Stimulated activated CD8-positive, alpha-beta memory T cell treated with anti-CD3 and anti-CD28 coated beads, Interleukin-15, amount 100 ng/mL, for 48 hours (primary cell): ENCODE data around the gene ACSM4.
"Not testable (repeated sequence)": the region's sequence is repeated elsewhere in the genome, so short reads cannot be mapped to it uniquely, and the experiment has no call there.

ENCODE experiments used
- DNase-seq, 2 donors: peaks; one replicate each; pipeline ENCODE4 v3.0.0-alpha.2; 2020; ENCODE audit warnings: low read depth in 2 of 2

The ACSM4 gene

DNA sequence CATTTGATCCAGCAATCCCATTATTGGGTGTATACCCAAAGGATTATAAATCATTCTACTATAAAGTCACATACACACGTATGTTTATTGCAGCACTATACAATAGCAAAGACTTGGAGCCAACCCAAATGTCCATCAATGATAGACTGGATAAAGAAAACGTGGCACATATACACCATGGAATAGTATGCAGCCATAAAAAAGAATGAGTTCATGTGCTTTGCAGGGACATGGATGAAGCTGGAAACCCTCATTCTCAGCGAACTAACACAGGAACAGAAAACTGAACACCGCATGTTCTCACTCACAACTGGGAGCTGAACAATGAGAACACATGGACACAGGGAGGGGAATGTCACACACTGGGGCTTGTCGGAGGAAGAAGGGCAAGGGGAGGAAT is 33.9 kb downstream of the ACSM4 start:
- not testable (repeated sequence) for DNase-seq

DNA sequence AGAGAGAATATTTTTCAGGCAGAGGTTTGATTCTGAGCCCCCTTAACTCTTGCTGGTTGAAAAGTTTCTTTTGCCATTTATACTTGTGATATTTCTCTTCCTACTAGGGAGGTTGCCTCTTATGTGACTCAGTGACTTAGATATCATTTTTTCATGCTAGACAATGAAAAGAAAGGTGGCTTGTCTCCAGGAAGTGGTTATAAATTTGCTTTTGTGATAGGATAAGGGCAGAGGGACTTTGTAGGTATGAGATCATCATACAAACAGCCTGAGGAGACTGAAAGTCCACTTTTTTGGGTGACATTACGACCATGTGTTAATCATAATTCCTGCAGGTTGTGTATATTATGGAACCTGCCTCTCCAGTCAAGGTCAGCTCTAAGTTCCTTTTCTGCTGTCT is 35.8 kb downstream of the ACSM4 start:
- DNase-seq = no peak

DNA sequence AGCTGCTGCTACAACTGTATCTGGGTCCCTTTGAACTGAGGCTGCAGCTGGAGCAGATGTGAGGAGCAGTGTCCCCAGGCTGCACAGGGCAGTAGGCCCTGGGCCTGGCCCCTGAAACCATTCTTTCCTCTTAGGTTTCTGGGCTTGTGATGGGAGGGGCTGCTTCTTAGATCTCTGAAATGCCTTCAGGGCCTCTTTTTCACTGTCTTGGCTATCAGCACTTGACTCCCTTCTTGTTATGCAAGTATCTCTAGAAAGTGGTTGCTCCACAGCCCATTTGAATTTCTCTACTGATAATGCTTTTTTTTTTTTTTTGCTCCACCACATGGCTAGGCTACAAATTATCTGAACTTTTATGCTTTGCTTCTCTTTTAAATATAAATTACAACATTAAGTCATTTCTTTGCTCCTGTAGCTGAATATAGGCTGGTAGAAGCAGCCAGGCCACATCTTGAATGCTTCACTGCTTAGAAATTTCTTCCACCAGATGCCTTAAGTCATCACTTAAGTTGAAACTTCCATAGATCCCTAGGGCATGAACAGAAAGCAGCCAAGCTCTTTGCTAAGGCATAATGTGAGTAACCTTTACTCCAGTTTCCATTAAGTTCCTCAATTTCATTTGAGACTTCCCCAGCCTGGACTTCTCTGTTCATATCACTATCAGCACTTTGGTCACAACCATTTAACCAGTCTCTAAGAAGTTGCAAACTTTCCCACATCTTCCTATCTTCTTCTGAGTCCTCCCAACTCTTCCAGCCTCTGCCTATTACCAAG is 41.1 kb downstream of the ACSM4 start:
- DNase-seq = no peak

DNA sequence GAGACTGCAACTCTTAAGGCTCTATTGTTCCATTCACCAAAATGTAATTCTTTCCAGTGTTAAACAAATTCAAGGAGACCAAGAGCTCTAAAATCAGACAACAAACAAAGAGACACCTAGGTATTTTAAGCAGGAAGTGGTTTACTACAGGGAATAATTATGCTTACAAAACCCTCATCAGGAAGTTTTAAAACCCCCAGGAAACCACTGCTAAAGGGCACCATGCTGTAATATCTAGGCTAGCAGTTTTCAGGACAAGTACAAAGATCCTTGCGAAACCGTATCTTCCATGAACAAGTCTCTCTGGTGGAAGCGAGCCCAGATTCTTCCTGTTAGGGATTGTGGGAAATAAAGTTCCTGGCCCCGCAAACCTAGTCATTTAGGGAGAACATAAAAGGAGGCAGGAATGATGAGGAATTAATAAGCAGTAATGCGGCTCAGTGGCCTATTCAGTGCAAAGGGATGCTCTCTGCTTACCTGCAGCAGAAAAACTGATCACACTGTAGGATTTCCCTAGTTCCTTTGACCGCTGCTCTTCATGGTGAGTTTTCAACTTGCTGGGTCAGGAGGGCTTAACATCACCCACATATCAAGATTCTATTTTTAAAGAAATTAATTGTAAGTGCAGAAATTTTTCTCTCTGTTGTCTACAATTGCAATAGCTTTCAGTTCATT is 42.8 kb downstream of the ACSM4 start:
- no peak for DNase-seq

DNA sequence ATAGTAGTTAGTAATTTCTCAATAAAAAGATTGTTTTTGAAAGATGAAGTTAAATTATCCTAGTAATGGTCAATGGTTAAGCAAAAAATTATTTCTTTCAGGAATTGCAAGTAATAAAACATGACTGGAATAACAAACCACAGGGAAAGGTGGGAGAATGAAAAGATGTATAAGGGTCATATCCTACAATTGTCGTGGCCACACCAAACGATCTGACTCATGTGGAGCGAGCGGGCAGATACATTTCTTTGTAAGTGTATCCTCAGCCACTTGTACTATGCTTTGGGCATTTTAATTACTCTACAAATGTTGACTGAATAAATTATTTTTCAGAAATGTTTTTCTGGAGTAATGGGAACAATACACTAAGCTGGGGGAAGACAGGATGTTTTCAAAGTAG is 45.5 kb downstream of the ACSM4 start:
- no peak for DNase-seq

DNA sequence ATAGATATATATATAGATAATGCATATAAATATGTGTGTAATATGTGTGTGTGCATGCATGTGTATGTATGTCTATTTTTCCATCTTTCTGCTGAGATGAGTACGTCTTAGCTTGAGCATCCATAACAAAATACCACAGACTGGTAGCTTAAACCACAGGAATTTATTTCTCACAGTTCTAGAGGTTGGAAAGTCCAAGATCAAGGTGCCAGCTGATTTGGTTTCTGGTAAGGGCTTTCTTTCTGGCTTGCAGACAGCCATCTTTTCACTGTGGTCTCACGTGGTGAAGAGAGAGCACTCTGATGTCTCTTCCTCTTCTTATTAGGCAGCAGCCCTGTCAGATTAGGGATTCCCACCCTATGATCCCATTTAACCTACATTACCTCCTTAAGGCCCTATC is 47.3 kb downstream of the ACSM4 start:
- no peak for DNase-seq

DNA sequence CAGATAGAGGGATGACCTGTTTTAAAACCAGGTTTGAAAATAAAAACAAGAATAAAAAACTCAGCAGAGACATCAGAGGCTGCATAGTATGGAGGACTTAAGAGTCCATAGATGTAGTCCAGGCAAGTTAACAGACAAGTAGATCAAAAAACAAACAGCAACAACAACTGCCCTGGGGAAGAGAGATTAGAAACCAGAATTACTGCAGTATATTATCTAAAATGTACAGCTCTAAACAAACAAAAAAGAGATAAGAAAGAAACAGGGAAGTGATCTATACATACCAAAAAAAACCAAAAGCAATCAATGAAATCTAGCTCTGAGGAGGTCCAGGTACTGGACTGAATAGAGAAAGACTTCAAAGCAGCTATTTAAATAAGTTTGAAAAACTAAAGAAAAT is 48.8 kb downstream of the ACSM4 start:
- no peak for DNase-seq

DNA sequence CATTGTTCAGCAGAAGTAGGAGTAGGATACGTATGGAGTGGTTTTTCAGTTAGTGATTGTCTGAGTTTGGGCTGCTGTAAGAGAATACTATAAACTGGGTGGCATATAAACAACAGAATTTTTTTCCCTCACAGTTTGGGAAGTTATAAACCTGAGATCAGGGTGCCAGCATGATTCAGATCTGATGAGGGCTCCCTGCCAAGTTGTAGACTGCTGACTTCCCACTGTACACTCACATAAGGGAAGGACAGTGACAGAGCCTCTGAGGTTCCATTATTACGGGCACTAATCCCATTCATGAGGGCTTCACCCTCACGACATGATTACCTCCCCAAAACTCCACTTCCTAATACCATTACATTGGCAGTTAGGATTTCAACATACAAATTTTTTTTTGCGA is 50.7 kb downstream of the ACSM4 start:
- no peak for DNase-seq

DNA sequence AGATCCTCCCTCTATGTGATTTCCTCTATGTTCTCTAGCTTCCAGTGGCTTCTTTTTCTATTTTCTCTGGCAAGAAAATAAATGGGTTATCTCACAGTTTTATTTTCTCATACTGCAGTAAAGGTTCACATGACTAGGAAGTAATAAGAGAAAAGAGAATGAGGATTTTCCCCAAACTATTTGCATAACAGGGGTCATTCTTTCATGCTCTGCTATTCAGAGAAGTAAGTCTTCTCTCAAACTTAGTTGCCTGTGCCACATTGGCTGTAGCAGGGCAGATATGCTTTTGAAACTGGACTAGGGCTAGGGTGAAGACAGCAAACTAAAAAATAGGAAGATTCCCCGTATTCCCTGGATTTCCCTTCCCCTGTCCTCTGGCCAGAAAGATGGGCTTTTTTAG is 57.4 kb downstream of the ACSM4 start:
- DNase-seq = no peak

DNA sequence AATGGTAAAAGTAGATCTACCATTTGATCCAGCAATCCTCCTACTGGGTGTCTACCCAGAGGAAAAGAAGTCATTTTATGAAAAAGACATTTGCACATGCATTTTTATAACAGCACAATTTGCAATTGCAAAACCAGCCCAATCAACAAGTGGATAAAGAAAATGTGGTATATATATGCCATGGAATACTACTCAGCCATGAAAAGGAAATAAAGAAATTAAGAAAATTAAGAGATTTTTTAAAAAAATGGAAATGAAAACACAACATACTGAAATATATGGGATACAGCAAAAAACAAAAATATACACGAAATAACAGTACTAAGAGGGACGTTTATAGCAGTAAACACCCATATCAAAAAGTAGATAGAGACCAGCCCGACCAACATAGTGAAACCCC is 58.9 kb downstream of the ACSM4 start:
- DNase-seq = no peak

DNA sequence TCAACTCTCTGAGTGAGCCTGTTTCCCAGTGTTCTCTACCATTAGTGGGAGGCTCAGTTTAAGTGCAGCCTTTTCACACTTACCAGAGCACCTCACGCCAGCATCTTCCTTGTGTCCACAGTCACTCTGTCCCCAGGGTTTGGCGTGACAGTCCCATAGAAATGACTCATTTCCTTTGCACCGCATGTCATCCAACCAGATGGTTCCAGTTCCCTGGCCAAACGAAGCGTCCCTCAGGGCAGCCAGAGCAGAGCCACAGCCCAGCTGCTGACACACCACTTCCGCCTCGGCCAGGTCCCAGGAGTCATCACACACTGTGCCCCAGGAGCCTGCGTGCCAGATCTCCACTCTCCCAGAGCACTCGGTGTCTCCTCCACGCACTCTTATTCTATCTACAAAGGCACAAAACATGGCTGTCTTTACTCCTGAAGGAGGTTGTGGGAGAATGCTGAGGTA is 65.4 kb downstream of the ACSM4 start:
- no peak for DNase-seq

DNA sequence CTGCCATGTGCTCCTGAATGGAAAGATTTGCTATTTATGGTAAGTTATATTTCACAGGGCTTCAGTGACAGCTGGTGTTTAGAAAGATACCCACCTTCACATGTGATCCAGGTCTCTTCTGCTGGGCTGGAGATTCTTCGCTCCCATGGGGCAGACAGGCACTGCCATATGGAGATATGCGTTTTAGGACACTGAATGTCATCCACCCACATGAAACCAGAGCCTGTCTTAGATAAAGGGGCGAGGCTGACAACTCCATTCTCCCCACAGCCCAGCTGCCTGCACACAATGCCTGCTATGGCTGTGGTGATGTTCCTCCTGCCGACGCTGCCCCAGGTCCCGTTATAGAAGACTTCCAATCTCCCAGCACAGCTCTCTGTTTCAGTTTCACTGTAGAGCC is 69.4 kb downstream of the ACSM4 start:
- DNase-seq = no peak

DNA sequence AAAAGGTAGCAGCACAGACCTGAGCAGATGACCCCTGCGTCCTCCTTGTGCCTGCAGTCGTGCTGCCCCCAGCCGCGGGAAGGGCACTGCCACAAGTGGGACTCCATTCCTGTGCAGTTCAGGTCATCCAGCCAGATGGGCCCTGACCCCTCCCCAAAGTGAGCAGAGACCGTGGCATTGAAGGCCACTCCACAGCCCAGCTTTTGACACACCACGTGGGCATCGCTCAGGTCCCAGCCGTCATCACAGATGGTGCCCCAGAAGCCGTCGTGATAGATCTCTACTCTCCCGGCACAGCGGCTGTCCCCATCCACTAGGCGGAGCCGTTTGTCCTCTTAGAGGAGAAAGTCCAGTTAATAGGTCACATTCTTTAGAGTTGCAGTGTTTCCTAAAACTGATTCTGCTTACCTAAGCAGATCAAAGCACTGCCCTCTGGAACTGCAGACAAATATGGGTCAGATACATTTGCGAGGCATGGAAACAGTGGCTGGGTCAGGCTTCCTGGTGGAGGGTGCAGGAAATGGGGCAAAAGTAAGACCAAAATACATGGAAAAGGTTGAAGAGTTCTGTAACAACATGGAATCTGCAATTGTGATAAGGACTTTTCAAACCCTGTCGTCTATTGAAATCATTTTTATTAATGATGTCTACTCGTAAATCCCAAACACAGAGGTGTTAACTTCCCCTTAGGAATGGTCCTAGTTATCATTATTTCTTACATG is 70.7 kb downstream of the ACSM4 start:
- DNase-seq = peak in 1 of 2 donors; percentile 5

DNA sequence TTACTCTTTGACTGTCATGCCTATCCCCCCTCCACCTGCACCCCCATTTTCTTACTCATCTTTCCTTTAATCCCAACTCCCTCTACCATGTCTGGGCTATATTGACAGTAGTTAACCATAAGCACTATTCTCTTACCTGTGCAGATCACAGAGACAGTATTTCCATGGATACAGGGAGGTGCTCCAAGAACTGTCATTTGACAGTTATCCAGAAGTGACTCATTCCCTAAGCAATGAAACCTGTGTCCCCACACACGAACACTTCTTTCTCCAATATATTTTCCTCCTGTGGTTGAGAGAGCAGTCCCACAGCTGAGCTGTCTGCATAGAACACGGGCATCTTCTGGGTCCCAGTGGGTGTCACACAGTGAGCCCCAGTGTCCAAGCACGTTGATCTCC is 71.3 kb downstream of the ACSM4 start:
- DNase-seq = no peak

DNA sequence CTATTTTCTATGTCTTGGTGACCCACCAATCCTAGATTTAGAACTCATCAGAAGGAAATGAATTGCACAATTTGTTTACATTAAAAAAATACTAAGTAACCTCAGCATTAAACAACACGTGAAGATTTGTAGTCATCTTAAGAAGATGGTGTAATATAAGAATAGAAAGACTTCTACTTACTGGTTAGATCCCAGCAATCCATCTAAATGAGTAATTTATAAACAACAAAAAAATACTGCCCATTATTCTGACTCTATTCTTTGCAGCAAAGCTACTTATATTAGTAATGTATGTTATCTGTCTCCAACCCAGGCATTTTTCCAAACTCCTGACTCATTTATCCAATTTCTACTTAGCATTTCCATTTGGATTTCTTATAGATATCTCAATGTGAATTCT is 72.3 kb downstream of the ACSM4 start:
- no peak for DNase-seq
